Central memory CD8-positive, alpha-beta T cell (primary cell): ENCODE data around the gene STK31.
"Not testable (repeated sequence)": the region's sequence is repeated elsewhere in the genome, so short reads cannot be mapped to it uniquely, and the experiment has no call there.

Source experiments
- ATAC-seq: fragments of 150-1000 bp; cut with Tn5 transposase; replicated peaks from 2 replicates; pipeline ENCODE4 v1.10.0; 2022; ENCODE audit warnings: mild to moderate bottlenecking, moderate FRiP score, moderate number of reproducible peaks; ENCODE audit not compliant: poor library complexity, severe bottlenecking; ENCODE audit errors: extremely low read depth
- DNase-seq, 2 donors: peaks; one replicate each; pipeline ENCODE4 v3.0.0; 2021; ENCODE audit warnings: low spot score in 2 of 2
- H3K27ac Mint-ChIP-seq: one replicate; pipeline ENCODE4 v1.8.0; 2022; ENCODE audit warnings: low read depth, mild to moderate bottlenecking, moderate library complexity, mixed read lengths
- H3K27me3 Mint-ChIP-seq: one replicate; pipeline ENCODE4 v1.8.0; 2022; ENCODE audit warnings: mixed read lengths
- H3K36me3 Mint-ChIP-seq: one replicate; pipeline ENCODE4 v1.8.0; 2022; ENCODE audit warnings: mild to moderate bottlenecking, moderate library complexity, mixed read lengths; ENCODE audit not compliant: insufficient read depth
- H3K4me1 Mint-ChIP-seq: one replicate; pipeline ENCODE4 v1.8.0; 2022; ENCODE audit warnings: mixed read lengths
- H3K4me3 Mint-ChIP-seq: one replicate; pipeline ENCODE4 v1.8.0; 2022; ENCODE audit warnings: mild to moderate bottlenecking, moderate library complexity, mixed read lengths
- H3K9me3 Mint-ChIP-seq: one replicate; pipeline ENCODE4 v1.8.0; 2022; ENCODE audit warnings: mixed read lengths

Gene STK31

GRCh38 chr7:23721456-23721855 lies 11.4 kb downstream of the STK31 start:
- Mint-ChIP-seq H3K9me3 (no peaks in the 10 kb centered on the region), H3K27me3 (no peaks in the 10 kb centered on the region), H3K4me3 (no peak overlapping the region), H3K36me3 (no peaks in the 10 kb centered on the region), H3K27ac (peak overlapping the region; percentile 23), H3K4me1 (no peaks in the 10 kb centered on the region)
- DNase-seq = no peak
- no peak for ATAC-seq

- H3K4me1 Mint-ChIP-seq, H3K9me3 Mint-ChIP-seq, DNase-seq, H3K36me3 Mint-ChIP-seq, H3K27me3 Mint-ChIP-seq, H3K27ac Mint-ChIP-seq, H3K4me3 Mint-ChIP-seq, ATAC-seq: not testable (repeated sequence)
These were observed 12.7 kb downstream of the STK31 start for GRCh38 chr7:23722587-23723216.

DNA sequence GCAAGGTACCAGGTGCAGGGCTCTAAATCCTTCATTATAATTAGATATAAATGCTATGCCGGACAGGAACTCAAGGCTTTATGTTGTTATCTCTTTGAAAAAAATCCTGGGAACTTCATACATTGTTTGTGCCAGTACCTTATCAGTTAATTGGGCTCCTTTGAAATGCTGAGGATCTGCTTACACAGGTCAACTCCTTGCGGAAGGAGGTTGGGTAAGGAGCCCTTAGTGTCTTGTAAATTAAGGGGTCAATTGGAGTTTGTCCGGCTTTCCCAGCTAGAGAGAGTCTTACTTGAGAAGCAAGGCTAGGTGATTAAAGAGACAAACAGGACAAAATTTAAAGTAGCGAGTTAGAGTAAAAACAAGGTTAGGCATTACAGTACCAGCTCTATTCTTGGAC lies 14.1 kb downstream of the STK31 start:
- H3K36me3 Mint-ChIP-seq, H3K9me3 Mint-ChIP-seq, H3K4me1 Mint-ChIP-seq, ATAC-seq, H3K4me3 Mint-ChIP-seq, H3K27me3 Mint-ChIP-seq, DNase-seq, H3K27ac Mint-ChIP-seq: not testable (repeated sequence)

- peaks cover 30% of the 10 kb centered on the region for H3K9me3 Mint-ChIP-seq
- no peak for ATAC-seq
These were observed 32.0 kb downstream of the STK31 start for GRCh38 chr7:23742051-23742450.

DNA sequence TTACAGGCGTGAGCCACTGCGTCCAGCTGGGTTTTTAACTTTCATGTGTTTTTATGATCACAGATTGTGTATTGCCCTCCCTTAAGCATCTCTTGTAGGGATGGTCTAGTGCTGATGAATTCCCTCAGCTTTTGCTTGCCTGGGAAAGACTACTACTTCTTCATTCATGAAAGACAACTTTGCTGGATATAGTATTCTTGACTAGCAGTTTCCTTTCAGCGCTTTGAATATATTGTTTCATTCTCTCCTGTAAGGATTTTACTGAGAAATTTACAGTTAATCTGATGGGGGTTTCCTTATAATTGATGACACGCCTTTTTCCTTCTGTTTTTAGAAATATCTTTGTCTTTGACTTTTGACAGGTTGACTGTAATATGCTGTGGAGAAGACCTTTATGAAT lies 33.2 kb downstream of the STK31 start:
- no peaks in the 10 kb centered on the region for H3K36me3 Mint-ChIP-seq

More at GRCh38 chr7:23742051-23742450, 32.0 kb downstream of the STK31 start:
- H3K27me3 Mint-ChIP-seq = no peaks in the 10 kb centered on the region
- H3K27ac Mint-ChIP-seq = no peak overlapping the region
- no peaks in the 10 kb centered on the region for H3K36me3 Mint-ChIP-seq
- H3K4me3 Mint-ChIP-seq = no peak overlapping the region
- no peaks in the 10 kb centered on the region for H3K4me1 Mint-ChIP-seq
- no peak for DNase-seq

GRCh38 chr7:23746629-23747028 lies 36.6 kb downstream of the STK31 start:
- no peaks in the 10 kb centered on the region for H3K36me3 Mint-ChIP-seq
- no peaks in the 10 kb centered on the region for H3K4me1 Mint-ChIP-seq
- no peak for ATAC-seq
- H3K27me3 Mint-ChIP-seq = no peaks in the 10 kb centered on the region
- DNase-seq = no peak
- H3K27ac Mint-ChIP-seq = no peak overlapping the region
- peaks cover 30% of the 10 kb centered on the region for H3K9me3 Mint-ChIP-seq
- no peak overlapping the region for H3K4me3 Mint-ChIP-seq

More for the DNA sequence above, 33.2 kb downstream of the STK31 start:
- H3K4me3 Mint-ChIP-seq = no peak overlapping the region
- no peak for DNase-seq
- H3K27ac Mint-ChIP-seq = no peak overlapping the region
- H3K27me3 Mint-ChIP-seq = no peaks in the 10 kb centered on the region
- ATAC-seq = no peak
- no peaks in the 10 kb centered on the region for H3K4me1 Mint-ChIP-seq
- H3K9me3 Mint-ChIP-seq = peaks cover 30% of the 10 kb centered on the region

DNA sequence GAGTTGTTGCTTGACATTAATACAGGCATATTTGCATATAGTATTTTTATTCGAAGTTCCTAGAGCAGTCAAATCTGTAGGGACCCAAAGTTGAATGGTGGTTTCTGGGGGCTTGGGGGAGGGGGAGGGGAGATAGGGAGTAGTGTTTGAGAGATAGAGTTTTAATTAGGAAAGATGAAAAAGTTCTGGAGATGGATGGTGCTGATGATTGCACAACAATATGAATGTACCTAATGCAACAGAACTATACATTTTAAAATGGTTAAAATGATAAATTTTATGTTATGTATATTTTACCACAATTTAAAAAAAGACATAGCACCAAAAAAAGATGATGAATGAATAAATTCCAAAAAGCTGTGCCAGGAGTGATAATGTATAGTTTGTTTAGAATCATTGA lies 41.8 kb downstream of the STK31 start:
- no peaks in the 10 kb centered on the region for H3K9me3 Mint-ChIP-seq
- no peaks in the 10 kb centered on the region for H3K27me3 Mint-ChIP-seq
- no peak overlapping the region for H3K27ac Mint-ChIP-seq
- no peak overlapping the region for H3K4me3 Mint-ChIP-seq
- DNase-seq (no peak), ATAC-seq (no peak)
- no peaks in the 10 kb centered on the region for H3K36me3 Mint-ChIP-seq
- H3K4me1 Mint-ChIP-seq = no peaks in the 10 kb centered on the region

GRCh38 chr7:23758839-23759238 lies 48.8 kb downstream of the STK31 start:
- not testable (repeated sequence) for DNase-seq, H3K4me1 Mint-ChIP-seq, ATAC-seq, H3K27me3 Mint-ChIP-seq, H3K9me3 Mint-ChIP-seq, H3K4me3 Mint-ChIP-seq, H3K27ac Mint-ChIP-seq, H3K36me3 Mint-ChIP-seq

DNA sequence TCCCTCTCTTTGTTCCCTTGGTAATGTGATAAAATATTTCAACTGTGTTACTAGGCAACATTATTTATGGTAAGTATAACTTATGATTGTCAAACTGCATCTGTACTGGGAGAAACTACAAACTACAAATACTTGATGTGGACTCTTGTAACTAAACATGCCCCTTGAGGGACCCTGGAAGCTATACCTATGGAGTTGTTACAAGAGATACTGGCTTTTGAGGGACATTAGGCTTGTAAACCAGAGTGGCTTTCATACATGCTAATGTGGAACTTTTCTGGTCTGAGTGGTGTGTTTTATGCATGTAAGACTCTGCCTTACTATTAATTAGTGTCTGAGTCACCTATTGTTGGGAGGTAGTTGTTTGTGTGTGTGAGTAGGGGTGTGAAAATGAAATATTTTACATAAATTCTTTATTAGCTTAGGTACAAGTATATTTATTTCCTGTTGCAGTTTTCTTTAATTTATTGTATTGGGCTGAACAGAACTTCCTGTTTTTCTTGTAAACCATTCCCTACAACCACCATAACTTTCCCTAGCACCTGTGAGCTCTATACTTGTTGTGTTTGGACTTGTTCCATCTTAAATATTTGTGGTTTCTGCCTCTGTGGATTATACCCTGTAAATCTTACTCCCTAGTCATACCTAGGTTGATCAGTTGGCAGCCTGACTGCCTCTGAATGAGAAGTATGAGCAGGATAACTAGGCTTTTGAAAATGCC lies 49.8 kb downstream of the STK31 start:
- DNase-seq (no peak), ATAC-seq (no peak)
- H3K27ac Mint-ChIP-seq = no peak overlapping the region
- H3K9me3 Mint-ChIP-seq = no peaks in the 10 kb centered on the region
- H3K4me1 Mint-ChIP-seq = no peaks in the 10 kb centered on the region
- no peaks in the 10 kb centered on the region for H3K36me3 Mint-ChIP-seq
- no peak overlapping the region for H3K4me3 Mint-ChIP-seq
- no peaks in the 10 kb centered on the region for H3K27me3 Mint-ChIP-seq

DNA sequence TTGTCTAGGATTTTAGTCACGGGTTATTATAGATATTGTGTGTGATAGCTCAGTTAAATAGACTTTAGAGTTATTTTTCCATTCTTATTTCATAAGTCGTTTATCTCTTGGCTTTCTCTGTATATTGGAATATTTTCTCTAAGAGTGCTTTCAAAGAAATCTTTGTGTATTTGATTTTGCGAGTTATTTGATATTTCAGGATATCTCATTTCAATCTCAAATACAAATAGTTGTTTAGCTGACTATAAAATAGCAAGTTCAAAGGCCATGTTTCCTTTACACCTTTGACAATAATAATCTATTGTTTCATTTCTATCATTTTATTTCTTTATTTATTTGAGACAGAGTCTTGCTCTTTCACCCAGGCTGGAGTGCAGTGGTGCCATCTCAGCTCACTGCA lies 55.9 kb downstream of the STK31 start:
- DNase-seq (no peak), ATAC-seq (no peak)
- Mint-ChIP-seq H3K36me3 (no peaks in the 10 kb centered on the region), H3K27me3 (no peaks in the 10 kb centered on the region), H3K4me1 (no peaks in the 10 kb centered on the region), H3K9me3 (no peaks in the 10 kb centered on the region), H3K4me3 (no peak overlapping the region), H3K27ac (no peak overlapping the region)

DNA sequence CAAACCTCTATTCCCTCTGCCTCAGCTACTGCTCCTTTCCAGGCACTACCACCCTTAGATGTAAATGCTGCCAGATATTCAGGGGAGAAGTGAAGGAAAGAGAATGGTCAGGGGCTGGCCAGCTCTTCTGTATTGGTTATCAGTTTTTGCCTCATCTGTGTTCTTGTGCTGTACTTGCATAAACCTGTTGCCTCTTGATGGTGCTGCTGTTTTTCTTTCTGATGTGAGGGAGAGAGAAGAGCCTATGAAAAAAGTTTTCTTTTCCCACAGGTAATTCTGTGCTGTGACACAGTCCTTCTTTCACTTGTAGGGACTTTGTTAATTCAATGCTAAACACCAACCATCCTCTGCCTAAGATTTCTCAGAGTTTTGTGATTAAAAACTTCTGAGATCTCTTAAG lies 57.5 kb downstream of the STK31 start:
- ATAC-seq (no peak), DNase-seq (no peak)
- H3K4me3 Mint-ChIP-seq = no peak overlapping the region
- no peaks in the 10 kb centered on the region for H3K27me3 Mint-ChIP-seq
- no peaks in the 10 kb centered on the region for H3K4me1 Mint-ChIP-seq
- no peaks in the 10 kb centered on the region for H3K9me3 Mint-ChIP-seq
- no peak overlapping the region for H3K27ac Mint-ChIP-seq
- H3K36me3 Mint-ChIP-seq = no peaks in the 10 kb centered on the region

GRCh38 chr7:23768022-23768421 lies 58.0 kb downstream of the STK31 start:
- H3K36me3 Mint-ChIP-seq = no peaks in the 10 kb centered on the region
- H3K27ac Mint-ChIP-seq = no peak overlapping the region
- ATAC-seq = no peak
- H3K4me1 Mint-ChIP-seq = no peaks in the 10 kb centered on the region
- no peaks in the 10 kb centered on the region for H3K27me3 Mint-ChIP-seq
- no peak overlapping the region for H3K4me3 Mint-ChIP-seq
- DNase-seq = no peak
- H3K9me3 Mint-ChIP-seq = no peaks in the 10 kb centered on the region

DNA sequence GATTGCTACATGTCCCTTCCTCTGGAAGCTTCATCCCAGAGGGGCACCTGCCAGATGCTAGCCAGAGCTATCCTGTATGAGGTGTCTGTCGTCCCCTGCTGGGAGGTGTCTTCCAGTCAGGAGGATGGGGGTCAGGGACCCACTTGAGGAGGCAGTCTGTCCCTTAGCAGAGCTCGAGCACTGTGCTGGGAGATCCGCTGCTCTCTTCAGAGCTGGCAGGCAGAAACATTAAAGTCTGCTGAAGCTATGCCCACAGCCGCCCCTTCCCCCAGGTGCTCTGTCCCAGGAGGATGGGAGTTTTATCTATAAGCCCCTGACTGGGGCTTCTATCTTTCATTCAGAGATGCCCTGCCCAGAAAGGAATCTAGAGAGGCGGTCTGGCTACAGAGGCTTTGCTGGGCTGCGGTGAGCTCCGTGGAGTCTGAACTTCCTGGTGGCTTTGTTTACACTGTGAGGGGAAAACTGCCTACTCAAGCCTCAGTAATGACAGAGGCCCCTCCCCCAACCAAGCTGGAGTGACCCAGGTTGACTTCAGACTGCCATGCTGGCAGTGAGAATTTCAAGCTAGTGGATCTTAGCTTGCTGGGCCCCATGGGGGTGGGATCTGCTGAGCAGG lies 69.3 kb downstream of the STK31 start:
- H3K27ac Mint-ChIP-seq, H3K9me3 Mint-ChIP-seq, ATAC-seq, H3K27me3 Mint-ChIP-seq, DNase-seq, H3K4me1 Mint-ChIP-seq, H3K36me3 Mint-ChIP-seq, H3K4me3 Mint-ChIP-seq: not testable (repeated sequence)
